ENCODE measurements around the gene BPIFB1. TPM values are rescaled to one million over a fixed set of nuclear protein-coding genes. Genes with fewer than 3 reads are reported as not detected.
A peak's percentile ranks its signal among the peaks of the same experiment; 100 is the strongest.

The BPIFB1 gene
- total RNA-seq, 1 experiment from 2014 or later = not detected

DNA sequence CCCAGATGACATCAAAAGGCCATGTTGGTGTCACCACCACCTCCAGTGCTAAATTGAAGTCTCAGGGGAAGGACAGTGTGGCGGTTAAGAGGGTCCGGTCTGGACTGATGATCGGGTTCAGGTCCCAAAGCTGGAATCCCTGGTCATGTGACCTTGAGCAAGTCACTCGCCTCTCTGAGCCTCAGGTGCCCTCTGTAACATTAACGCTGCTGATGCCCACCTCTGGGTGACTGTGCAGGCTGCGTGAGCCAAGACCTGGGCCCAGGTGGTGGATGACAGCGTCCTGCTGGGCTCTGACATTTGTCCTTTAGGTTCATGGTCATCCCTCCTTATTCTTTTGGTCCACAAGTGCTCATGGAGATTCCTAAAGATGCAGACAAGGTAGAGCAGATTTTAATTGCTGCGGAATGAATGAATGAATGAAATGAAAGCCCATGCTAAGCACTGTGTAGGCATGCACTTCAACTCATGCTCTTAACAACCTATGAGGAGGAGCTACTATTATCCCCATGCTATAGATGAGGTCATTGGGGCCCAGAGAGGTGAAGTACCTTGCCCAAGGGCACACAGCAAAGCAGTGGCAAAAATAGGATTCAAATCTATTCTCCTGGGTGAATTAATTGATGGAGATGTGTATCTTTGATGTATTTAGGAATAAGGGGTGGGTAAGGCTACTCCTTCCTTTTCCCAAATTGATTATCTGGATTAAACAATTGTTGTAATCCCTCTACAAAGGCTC, 649 bp upstream of the BPIFB1 start:
- Histone ChIP-seq H3K4me3 (no peak overlapping the region), H3K27me3 (no peaks in the 10 kb centered on the region), H3K36me3 (no peaks in the 10 kb centered on the region), H3K9me3 (no peaks in the 10 kb centered on the region)
- no peak for DNase-seq

DNA sequence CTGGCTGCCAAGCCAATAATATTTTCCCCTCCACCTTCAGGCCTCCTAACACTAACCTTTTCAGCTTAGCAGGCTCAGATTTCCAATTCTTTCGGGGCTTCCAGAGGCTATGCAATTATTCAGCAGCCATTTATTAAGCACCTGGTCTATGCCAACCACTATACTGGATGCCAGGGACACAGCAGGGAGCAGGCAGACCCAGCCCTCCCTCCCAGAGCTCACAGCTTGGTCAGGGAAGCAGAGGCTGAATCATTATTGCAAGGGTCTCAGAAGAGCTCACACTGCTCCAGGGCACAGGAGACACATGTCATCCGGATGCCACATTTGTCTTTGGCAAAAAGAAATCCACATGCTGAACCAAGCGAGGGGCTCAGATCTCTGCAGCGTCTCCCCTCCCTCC, 1.3 kb downstream of the BPIFB1 start:
- Histone ChIP-seq H3K36me3 (no peaks in the 10 kb centered on the region), H3K27me3 (no peaks in the 10 kb centered on the region), H3K4me3 (no peak overlapping the region), H3K9me3 (no peaks in the 10 kb centered on the region)
- peak; percentile 14 for DNase-seq

DNA sequence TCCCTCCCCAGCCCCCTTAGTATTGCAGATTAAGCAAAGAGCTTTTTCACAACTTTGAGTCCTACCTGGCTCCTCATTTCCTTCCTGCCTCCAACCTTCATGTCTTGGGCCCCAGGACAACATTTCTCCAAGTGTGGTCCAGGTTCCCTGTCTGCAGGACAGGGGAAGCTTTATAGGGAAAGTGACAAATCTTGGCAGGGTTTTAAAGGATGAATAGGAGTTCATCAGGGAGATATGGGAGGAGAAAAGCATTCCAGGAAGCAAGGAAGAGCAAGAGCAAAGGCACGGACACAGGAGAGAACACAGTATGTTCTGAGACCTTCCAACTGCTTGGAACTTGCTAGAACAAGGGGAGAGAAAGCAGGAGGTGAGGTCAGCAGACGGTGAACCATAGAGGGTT, 1.9 kb downstream of the BPIFB1 start:
- no peaks in the 10 kb centered on the region for H3K36me3 ChIP-seq
- H3K27me3 ChIP-seq = no peaks in the 10 kb centered on the region
- no peak overlapping the region for H3K4me3 ChIP-seq
- no peaks in the 10 kb centered on the region for H3K9me3 ChIP-seq
- no peak for DNase-seq

GRCh38 chr20:33285861-33286495, 3.0 kb downstream of the BPIFB1 start:
- no peak overlapping the region for H3K4me3 ChIP-seq
- no peaks in the 10 kb centered on the region for H3K9me3 ChIP-seq

DNA sequence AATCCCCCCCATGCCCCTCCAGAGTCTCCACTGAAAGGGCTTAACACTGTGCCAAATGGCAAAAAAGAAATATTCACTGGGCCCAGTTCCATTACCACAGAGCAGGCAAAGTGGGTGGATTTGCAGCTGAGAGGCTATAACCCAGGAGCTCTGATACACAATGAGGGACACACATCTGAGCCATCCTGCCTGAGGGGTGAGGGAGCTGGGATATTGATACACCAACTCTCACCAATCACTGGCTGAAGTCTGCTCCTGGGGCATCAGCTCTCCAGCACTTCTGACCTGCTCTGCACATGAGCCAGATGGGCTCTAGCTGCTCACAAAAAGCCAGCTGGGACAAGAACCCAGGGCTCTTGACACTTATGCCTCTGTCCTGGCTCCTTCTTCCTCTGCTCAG, 4.9 kb downstream of the BPIFB1 start:
- no peak for DNase-seq
- no peak overlapping the region for H3K4me3 ChIP-seq
- H3K36me3 ChIP-seq = no peaks in the 10 kb centered on the region
- no peaks in the 10 kb centered on the region for H3K27me3 ChIP-seq
- H3K9me3 ChIP-seq = no peaks in the 10 kb centered on the region

More at GRCh38 chr20:33285861-33286495, 3.0 kb downstream of the BPIFB1 start:
- H3K27me3 ChIP-seq = no peaks in the 10 kb centered on the region
- H3K36me3 ChIP-seq = no peaks in the 10 kb centered on the region
- no peak for DNase-seq

DNA sequence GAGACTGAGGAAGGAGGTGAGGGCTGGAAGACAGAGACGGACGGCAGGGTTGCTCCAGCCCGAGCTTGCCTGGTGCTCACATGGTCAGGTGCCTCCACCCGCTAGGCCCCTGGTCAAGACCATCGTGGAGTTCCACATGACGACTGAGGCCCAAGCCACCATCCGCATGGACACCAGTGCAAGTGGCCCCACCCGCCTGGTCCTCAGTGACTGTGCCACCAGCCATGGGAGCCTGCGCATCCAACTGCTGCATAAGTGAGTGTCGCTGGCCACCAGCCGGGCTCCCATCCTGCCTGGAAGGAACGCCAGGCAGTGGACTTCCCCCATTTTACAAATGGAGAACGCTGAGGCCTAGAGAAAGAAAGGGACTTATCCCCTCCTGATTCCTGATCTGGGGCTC, 7.8 kb downstream of the BPIFB1 start:
- no peak for DNase-seq
- Histone ChIP-seq H3K4me3 (no peak overlapping the region), H3K27me3 (no peaks in the 10 kb centered on the region), H3K36me3 (no peaks in the 10 kb centered on the region), H3K9me3 (no peaks in the 10 kb centered on the region)

DNA sequence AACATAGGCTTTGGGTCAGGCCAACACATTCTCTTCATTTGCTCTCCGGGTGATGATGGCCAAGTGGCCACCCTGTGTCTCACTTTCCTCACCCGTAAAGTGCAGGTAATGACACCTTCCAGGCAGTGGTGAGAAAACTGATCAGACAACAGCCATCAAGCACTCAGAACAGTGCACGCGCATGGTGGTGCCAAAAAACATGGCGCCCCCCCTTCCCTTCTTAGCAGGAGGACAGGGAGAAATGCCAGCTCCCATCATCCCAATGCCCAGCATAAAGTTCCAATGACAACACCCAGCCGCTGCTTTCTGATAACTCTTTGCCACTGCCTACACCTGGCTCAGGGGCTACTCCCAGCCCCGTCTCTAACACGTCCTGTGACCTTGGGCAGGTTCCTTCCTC, 8.4 kb downstream of the BPIFB1 start:
- Histone ChIP-seq H3K9me3 (no peaks in the 10 kb centered on the region), H3K27me3 (no peaks in the 10 kb centered on the region), H3K36me3 (no peaks in the 10 kb centered on the region), H3K4me3 (no peak overlapping the region)
- DNase-seq = no peak

GRCh38 chr20:33291830-33292355, 8.9 kb downstream of the BPIFB1 start:
- H3K27me3 ChIP-seq = no peaks in the 10 kb centered on the region
- no peak overlapping the region for H3K4me3 ChIP-seq
- no peaks in the 10 kb centered on the region for H3K36me3 ChIP-seq
- DNase-seq = peak; percentile 17
- no peaks in the 10 kb centered on the region for H3K9me3 ChIP-seq

DNA sequence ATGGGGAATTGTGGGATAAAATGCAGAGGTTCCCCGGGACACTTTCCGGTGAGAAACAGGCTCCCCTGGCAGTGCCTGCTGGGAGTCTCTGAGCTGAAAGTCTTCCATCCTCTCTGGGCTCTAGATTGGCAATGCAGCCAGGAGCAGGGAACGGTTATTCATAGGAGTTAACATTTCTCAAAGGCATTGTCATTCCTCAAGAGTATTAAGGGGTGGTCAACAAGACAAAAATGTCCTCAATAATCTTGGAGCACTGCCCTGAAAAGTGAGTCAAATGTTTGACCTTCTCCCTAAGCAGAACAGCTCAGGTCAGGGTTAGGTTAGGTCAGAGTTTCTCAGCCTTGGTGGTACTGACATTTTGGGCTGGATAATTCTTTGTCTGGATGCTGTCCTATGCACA, 13.2 kb downstream of the BPIFB1 start:
- peak; percentile 45 for DNase-seq
- no peaks in the 10 kb centered on the region for H3K36me3 ChIP-seq
- H3K27me3 ChIP-seq = no peaks in the 10 kb centered on the region
- no peaks in the 10 kb centered on the region for H3K9me3 ChIP-seq
- no peak overlapping the region for H3K4me3 ChIP-seq

DNA sequence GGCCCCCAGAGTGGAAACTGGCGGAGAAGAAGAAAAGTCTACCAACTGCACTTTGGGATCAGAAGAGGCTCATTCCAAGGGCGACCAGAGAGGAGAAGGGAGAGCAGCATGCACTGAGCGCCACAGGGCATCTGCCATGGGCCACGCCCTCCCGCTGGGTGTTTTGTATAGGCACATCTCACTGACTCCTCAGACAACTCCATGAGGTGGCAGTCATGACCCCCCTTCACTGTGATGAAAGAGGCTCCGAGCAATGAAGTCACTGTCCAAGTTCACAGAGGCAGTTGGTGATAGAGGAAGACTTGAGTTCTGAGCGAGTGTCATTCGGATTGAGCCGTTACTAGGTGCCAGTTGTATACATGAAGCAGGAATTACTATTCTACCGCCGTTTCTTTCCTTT, 15.4 kb downstream of the BPIFB1 start:
- Histone ChIP-seq H3K36me3 (no peaks in the 10 kb centered on the region), H3K4me3 (no peak overlapping the region), H3K9me3 (no peaks in the 10 kb centered on the region), H3K27me3 (no peaks in the 10 kb centered on the region)
- DNase-seq = no peak

DNA sequence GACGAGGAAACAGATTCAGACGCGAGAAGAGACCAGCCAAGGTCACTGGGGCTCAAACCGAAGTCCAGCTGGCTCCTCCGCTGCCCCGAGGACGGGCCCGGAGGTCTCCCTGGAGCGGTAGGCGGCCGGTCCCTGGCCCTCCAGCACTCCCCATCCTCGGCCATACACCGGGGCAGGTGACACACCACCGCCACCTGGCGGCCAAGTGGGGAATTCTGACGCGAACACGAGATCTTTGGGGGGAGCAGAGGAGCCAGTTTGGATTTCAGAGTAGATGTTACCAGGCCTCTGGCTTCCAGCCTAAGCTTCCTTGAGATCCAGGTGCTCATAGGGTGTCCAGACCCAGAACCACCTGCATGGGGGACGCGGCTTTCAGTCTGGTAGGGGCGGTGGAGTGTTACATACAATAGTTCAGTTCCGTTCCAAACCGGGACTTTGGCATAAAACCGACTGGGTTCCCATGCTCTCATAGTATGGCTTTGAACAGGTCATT, 16.1 kb downstream of the BPIFB1 start:
- DNase-seq = peak; percentile 60
- Histone ChIP-seq H3K27me3 (no peaks in the 10 kb centered on the region), H3K4me3 (no peak overlapping the region), H3K36me3 (no peaks in the 10 kb centered on the region), H3K9me3 (no peaks in the 10 kb centered on the region)

GRCh38 chr20:33301192-33301930, 18.3 kb downstream of the BPIFB1 start:
- Histone ChIP-seq H3K36me3 (no peaks in the 10 kb centered on the region), H3K4me3 (no peak overlapping the region), H3K27me3 (no peaks in the 10 kb centered on the region), H3K9me3 (no peaks in the 10 kb centered on the region)
- DNase-seq = peak; percentile 15

- Histone ChIP-seq H3K36me3 (no peaks in the 10 kb centered on the region), H3K27me3 (no peaks in the 10 kb centered on the region), H3K9me3 (no peaks in the 10 kb centered on the region), H3K4me3 (no peak overlapping the region)
- DNase-seq = no peak
Observed at GRCh38 chr20:33303595-33303994, 20.6 kb downstream of the BPIFB1 start.

- H3K4me3 ChIP-seq = no peak overlapping the region
- no peaks in the 10 kb centered on the region for H3K9me3 ChIP-seq
- DNase-seq = no peak
Observed at GRCh38 chr20:33304046-33304445, 21.0 kb downstream of the BPIFB1 start.

DNA sequence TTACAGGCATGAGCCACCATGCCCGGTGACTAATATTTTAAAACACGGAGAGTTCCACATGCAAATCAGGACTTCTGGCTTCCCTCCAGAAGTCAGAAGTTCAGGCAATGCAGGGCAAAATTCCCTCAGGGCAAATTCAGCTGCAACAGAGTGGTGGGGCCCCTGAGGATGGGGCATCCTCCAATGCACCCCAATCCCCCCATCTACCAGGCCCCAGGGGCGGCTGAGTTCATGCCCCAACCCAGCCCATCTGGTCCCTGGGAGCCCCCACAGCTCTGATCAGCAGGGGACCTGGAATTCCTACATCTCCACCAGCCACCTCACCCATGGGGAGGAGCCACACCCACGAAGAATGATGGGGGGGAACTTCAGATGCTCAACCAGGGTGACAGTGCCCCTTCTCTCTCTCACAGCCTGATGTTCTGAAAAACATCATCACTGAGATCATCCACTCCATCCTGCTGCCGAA, 22.6 kb downstream of the BPIFB1 start:
- Histone ChIP-seq H3K36me3 (no peaks in the 10 kb centered on the region), H3K9me3 (no peaks in the 10 kb centered on the region), H3K27me3 (no peaks in the 10 kb centered on the region), H3K4me3 (no peak overlapping the region)
- DNase-seq = peak; percentile 41

More at GRCh38 chr20:33304046-33304445, 21.0 kb downstream of the BPIFB1 start:
- Histone ChIP-seq H3K36me3 (no peaks in the 10 kb centered on the region), H3K27me3 (no peaks in the 10 kb centered on the region)

DNA sequence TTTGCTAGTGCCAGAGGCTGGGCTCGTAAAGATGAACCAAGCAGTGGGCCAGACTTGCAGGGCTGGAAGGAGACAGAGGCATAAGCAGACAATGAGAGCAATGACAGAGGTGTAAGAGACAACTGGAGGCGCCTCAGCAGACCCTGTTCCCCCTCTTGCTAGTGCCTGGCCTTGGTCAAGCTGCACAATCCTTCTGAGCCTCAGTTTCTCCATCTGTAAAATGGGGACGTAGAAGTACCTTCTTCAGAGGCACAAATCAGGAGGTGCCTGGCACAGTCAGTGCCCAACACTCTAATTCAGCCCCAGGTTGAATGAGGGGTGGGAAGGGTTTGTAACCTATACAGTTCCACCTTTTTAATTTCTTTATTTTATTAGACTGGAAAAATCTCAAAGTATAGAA, 23.2 kb downstream of the BPIFB1 start:
- no peak for DNase-seq

DNA sequence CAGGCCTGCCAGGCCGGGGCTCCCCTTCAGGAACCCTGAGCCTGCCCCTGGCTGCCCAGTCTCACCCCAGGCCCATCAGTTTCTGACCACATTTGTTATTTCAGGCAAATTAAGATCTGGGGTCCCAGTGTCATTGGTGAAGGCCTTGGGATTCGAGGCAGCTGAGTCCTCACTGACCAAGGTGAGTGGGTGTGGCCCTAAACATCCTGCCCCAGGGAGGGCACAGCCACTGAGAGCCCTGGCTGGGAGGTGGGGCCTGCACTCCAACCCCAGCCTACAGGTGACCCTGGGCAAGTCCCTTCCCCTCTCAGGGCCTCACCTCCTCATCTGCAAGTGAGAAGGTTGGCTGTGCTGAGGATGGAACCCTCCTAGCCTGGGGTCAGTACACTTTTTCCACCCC, 23.8 kb downstream of the BPIFB1 start:
- no peaks in the 10 kb centered on the region for H3K9me3 ChIP-seq
- DNase-seq = no peak
- no peaks in the 10 kb centered on the region for H3K36me3 ChIP-seq
- H3K27me3 ChIP-seq = no peaks in the 10 kb centered on the region
- H3K4me3 ChIP-seq = no peak overlapping the region

More for the DNA sequence above, 23.2 kb downstream of the BPIFB1 start:
- Histone ChIP-seq H3K27me3 (no peaks in the 10 kb centered on the region), H3K9me3 (no peaks in the 10 kb centered on the region), H3K4me3 (no peak overlapping the region), H3K36me3 (no peaks in the 10 kb centered on the region)
